Stimulated activated CD8-positive, alpha-beta memory T cell treated with anti-CD3 and anti-CD28 coated beads, Interleukin-15, amount 100 ng/mL, for 1 hour (primary cell): ENCODE results near the gene MEG3.

Source experiments
- DNase-seq: peaks from one replicate; pipeline ENCODE4 v3.0.0-alpha.2; 2020; ENCODE audit warnings: low read depth

The MEG3 gene

DNA sequence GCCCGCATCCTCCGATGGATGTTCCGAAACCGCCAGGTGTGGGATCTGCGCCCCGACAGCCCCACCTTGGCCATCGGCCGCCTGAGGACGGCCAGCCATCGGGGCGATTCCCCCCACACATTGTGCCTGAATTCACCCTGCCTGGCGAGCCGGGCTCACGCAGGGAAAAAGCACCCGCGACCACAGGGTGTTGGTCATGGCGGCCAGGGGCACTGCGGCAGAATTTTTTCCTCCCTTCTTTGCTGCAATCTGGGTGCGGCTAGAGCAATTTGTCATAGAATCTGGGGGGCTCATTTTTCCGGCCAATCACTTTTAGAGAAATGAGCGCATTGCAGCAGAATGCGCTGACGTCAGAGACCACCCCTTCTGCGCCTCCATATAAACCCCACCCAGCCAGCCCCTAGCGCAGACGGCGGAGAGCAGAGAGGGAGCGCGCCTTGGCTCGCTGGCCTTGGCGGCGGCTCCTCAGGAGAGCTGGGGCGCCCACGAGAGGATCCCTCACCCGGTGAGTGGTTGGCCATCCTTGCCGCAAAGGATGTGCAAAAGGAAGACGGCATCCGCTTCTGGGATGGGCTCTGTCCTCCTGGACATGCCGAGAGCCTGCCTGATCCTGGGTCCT, at the start of gene MEG3:
TSS of gene MEG3 (plus strand) at position 406 of the 619 bp plus-strand sequence.
- DNase-seq: no peak

DNA sequence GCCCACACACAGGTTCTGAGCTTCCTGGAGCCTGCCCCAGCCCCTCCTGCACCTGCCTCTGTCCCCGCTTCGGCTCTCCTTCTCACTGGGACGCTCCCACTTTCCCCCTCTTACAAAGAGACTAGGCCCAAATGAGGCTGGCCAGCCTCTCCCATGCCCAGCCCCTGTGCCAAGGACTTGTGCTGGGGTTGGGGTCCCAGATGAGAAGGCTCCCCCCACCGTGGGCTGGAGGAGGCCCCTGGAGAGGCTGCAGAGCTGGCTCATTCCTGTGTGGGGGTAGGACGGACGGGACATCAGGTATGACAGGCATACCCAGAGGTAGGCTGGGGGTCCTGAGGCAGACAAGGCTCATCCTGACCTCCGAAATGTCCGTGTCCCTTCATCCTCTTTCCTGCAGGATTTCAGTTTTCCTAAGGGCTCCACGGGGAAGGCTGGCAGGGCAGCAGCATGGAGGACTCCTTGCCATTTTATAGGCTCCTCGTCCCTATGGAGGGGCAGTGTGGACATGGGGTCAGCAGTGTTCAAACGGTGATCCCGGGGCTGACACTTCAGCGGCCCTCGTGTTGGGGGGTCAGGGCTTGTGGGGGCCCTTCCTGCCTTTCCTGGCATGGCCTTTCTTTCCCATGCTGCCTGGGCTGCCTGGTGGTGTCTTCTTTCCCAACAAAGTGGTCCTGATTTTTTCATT, 49.1 kb upstream of the MEG3 start:
- DNase-seq: no peak

- DNase-seq: no peak
Observed at GRCh38 chr14:100777366-100777817, 48.5 kb upstream of the MEG3 start.

DNA sequence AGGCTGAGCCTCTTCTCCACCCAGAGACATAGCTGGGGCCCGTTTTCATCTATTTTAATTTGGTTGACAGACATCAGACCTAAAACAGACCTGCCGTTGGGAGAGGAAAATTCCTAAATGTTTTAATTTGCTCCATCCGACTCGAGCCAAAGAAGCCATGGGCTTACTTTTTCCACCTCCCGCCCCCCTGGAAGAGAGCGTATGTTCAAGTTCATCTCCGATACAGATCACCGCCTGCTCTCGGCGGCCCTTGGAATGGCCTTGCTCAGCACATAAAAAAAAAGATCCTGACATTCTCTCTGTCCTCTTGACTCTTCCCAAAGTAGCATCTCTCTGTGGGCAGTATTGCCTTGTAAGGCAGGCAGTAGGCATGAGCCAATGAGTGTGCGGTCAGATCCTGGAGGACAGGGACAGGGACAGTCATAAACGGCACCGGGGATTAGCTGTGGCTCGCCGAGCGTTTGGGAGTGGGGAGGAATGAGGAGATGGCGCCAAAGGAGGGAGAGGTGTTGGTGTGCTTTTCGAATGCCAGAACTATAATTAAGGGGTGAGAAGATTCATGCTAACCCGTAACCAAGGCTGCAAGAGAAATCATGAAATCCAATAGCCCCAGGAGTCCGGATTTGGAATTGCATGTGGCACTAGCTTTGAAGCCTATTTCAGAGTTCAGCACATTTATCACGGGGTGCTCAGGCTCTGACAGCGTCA, 47.9 kb upstream of the MEG3 start:
- DNase-seq: no peak

DNA sequence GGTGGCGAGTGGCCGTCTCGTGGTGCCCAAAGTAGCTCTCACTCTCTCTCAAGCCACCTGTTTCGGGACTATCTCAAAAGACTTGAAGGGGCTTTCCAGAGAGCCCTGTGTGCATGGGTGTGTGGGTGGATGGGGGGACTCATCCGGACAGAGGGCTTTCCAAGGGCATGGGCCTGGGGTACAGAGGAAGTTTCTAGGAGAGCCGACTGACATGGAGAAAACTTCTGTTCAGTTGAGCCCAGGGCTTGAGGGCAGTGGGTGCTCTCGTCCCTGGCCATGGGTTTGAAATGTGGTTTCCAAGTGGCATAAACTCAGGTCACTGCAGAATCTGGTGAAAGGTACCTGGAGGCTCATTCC, 47.4 kb upstream of the MEG3 start:
- DNase-seq: no peak

- DNase-seq: no peak
Observed at GRCh38 chr14:100778951-100779690, 46.8 kb upstream of the MEG3 start.

GRCh38 chr14:100779691-100780080, 46.2 kb upstream of the MEG3 start:
- DNase-seq: no peak

- no peak for DNase-seq
Observed at GRCh38 chr14:100780246-100780645, 45.7 kb upstream of the MEG3 start.

DNA sequence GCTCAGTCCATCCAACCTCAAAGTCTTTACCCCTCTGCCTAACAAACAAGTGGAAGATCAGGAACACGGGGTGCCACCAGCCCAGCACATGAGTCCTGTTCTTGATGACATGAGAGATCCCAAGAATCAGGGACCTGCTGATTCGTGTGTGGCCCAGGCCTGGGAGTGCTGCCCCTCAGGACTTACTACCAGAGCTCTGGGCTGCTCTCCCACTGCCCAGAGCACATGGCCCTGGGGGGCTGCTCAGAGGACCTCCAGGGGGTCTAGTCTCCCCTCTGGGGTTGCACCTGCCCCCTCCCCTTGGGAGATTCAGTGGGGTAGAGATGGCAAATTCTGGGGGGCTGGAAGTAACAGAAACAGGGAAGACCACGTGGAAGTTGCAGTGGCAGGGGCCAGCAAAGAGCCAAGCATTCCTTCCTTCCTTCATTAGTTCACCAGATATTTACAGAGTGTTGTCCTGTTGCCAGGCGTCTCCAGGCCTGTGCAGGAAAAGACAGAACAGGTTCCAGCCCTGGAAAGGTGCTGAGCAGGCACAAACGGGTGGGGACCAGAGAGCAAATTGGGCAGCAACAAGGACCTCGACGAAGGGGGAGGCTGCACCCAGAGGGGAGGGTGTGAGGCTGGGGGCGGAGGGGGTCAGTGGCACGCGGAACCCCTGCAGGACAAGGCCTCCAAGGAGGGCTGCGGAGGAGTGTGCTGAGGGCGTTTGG, 45.1 kb upstream of the MEG3 start:
- no peak for DNase-seq

- no peak for DNase-seq
Observed at GRCh38 chr14:100781952-100782351, 44.0 kb upstream of the MEG3 start.

- DNase-seq: no peak
Observed at GRCh38 chr14:100782516-100783320, 43.2 kb upstream of the MEG3 start.

- no peak for DNase-seq
Observed at GRCh38 chr14:100783630-100784370, 42.1 kb upstream of the MEG3 start.

DNA sequence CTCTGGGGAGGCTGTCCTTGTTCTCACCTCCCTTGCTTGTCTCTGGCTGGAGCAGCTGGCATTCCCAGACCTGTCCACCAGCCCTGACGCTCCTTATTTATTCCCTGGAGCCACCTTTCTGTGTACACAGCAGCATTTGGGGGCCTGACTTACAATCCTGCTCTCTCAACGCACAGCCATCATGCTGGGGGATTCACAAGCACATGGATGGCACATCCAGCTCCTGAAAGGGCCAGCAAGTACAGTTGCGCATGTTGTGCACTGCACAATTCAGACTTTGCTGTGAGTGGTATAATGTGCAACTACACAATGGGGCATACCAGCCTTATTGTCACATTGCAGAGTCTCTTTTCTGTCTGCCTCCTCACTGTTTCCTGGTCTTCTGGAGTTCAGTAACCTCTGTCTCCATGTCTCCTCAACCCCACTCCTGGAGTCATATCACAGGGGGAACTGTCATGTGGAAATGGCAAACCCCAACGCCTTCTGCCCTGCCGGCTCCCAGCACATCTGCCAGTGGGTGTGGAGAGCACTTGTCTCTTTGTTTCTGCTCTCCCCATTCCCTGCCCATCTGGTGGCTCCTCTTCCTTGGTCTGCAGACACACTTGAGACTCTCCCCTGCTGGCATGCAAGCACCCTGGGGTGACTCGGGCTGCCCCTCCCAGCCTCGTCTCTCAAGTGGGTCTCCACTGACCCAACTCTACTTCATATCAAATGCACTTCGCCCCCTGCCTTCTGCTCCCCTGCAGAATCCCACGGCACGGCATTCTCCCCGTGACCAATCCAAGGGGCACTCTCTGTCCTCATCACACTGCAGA, 41.2 kb upstream of the MEG3 start:
- DNase-seq: no peak

- no peak for DNase-seq
Observed at GRCh38 chr14:100785338-100785615, 40.6 kb upstream of the MEG3 start.

- DNase-seq: no peak
Observed at GRCh38 chr14:100785626-100786025, 40.3 kb upstream of the MEG3 start.

DNA sequence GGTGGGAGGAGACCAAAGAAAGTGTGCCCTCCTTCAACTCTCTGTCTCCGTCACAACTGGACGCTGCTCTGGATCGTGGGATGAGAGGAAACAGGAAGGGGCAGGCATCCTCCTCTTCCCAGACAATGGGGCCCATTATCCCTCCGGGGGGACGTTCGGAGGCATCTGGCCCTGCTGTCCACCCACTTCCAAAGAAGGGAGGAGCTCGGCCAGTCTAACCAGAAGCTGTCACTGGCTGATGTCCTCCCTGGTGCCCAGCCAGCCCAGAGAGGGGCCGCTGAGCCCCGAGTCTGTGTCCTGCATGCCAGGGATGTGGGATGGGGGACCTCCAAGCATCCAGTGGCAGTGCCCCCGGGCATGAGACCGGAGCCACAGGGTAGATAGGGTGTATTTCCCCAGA, 39.8 kb upstream of the MEG3 start:
- DNase-seq: no peak

DNA sequence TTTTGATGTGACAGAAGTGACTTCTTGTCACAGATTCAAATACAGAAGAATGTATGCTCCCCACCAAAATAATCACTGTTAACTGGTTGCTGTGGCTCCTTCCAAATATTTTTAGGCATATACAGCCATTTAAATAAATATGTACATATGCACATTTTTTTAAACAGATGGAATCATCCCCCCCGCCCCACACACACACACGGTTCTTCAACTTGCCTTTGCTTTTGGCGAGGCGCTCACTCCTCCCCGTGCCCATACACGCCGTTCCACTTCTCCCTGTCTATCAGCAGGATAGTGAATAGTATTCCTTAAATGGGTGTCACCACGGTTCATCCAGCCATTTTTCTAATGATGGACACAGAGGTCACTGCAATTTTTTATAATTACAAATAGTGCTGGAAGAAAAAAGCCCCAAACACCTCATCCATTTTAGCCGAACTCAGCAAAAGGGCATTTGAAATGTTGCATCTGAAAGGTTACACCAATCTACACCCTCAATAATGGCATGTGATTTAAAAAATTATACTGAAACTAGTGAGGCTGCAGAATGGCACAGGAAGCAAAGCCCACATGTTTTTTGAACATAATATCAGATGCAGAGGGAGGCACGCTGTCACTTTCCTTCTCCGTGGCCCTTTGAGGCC, 39.2 kb upstream of the MEG3 start:
- DNase-seq: no peak

DNA sequence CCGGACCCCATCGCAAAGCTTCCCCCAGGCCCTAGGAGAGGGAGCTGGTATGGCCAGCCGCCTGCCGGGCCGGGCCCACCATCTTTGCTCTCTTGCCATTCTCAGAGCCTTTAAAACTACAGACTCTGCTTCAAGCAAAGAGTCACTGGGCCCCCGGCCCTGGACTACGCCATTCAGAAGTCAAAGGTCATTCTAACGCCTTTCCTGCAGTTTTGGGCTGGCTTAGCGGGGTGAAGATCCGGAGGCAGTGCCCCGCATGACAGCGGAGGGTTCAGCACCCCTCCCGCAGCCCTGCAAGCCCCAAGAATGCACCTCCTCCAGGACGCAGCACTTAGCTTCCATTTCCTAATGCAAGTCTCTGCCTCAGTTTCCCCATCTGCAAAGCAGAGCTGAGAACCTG, 38.3 kb upstream of the MEG3 start:
- no peak for DNase-seq

GRCh38 chr14:100788517-100788916, 37.4 kb upstream of the MEG3 start:
- no peak for DNase-seq
